IMR-90 (cell line): Measurements from ENCODE around the gene CCDC136. TPM values are rescaled to one million over a fixed set of nuclear protein-coding genes. Genes with fewer than 3 reads are reported as not detected.

Experiments
- ATAC-seq: fragments of 200-7000 bp; cut with Tn5 transposase; 2 replicates; pipeline ENCODE4 v1.9.1; 2020; ENCODE audit warnings: low read depth, mild to moderate bottlenecking, moderate library complexity
- BruUV-seq: library from RNA; stranded (reverse); fragments of 400-500 nt; replicated peaks from 2 replicates; lab custom pipeline; 2021; lab: Mats Ljungman, UMichigan
- CTCF ChIA-PET: fragments of 300-600 bp; formaldehyde crosslinking; extraction: SDS; loops from one replicate; lab custom pipeline; 2021; ENCODE audit warnings: antibody characterized with exemption; lab: Yijun Ruan, JAX
- POLR2A ChIA-PET: fragments of 300-600 bp; sonication (Branson Sonifier 250); formaldehyde crosslinking; loops from one replicate; lab custom pipeline; 2022; ENCODE audit warnings: antibody characterized with exemption; ENCODE audit not compliant: unreplicated experiment; lab: Charles Lee
- DNase-seq: peaks from one replicate; pipeline ENCODE4 v3.0.0; 2013
- H2AFZ ChIP-seq: replicated peaks from 2 replicates; pipeline ENCODE3; 2013; ENCODE audit warnings: low read length, mild to moderate bottlenecking; ENCODE audit not compliant: poor library complexity
- H2AK5ac ChIP-seq: 2 replicates; pipeline ENCODE4 v1.6.1; 2013; ENCODE audit warnings: low read depth, low read length, inconsistent platforms
- H2AK9ac ChIP-seq: replicated peaks from 2 replicates; pipeline ENCODE3; 2013; ENCODE audit warnings: mild to moderate bottlenecking, low read depth, low read length, moderate library complexity; ENCODE audit not compliant: poor library complexity
- H2BK120ac ChIP-seq: 2 replicates; pipeline ENCODE4 v1.6.1; 2013; ENCODE audit warnings: low read depth, low read length, inconsistent platforms
- H2BK15ac ChIP-seq: 3 replicates; pipeline ENCODE4 v1.6.1; 2013; ENCODE audit warnings: low read depth, low read length, inconsistent platforms
- H2BK20ac ChIP-seq: 2 replicates; pipeline ENCODE4 v1.6.1; 2013; ENCODE audit warnings: low read depth, mild to moderate bottlenecking, inconsistent platforms, low read length, moderate library complexity
- H2BK5ac ChIP-seq: 2 replicates; pipeline ENCODE4 v1.6.1; 2013; ENCODE audit warnings: mild to moderate bottlenecking, low read depth, low read length, inconsistent platforms; ENCODE audit not compliant: poor library complexity, severe bottlenecking
- H3K14ac ChIP-seq: replicated peaks from 2 replicates; pipeline ENCODE4 v1.6.1; 2013; ENCODE audit warnings: low read depth, low read length, inconsistent platforms
- H3K18ac ChIP-seq: 2 replicates; pipeline ENCODE4 v1.6.1; 2013; ENCODE audit warnings: low read depth, low read length, control low read depth
- H3K23ac ChIP-seq: 2 replicates; pipeline ENCODE4 v1.6.1; 2013; ENCODE audit warnings: low read depth, low read length, inconsistent platforms
- H3K27ac ChIP-seq: 2 replicates; pipeline ENCODE4 v1.5.1; 2013; ENCODE audit warnings: mild to moderate bottlenecking, control low read depth, low read length; ENCODE audit not compliant: insufficient read depth
- H3K27me3 ChIP-seq: 2 replicates; pipeline ENCODE4 v1.6.1; 2013; ENCODE audit warnings: low read length; ENCODE audit not compliant: control insufficient read depth, insufficient read depth
- H3K36me3 ChIP-seq: 2 replicates; pipeline ENCODE4 v1.6.1; 2013; ENCODE audit warnings: low read length, mixed read lengths; ENCODE audit not compliant: control insufficient read depth, insufficient read depth
- H3K4ac ChIP-seq: 2 replicates; pipeline ENCODE4 v1.6.1; 2013; ENCODE audit warnings: low read depth, low read length, inconsistent platforms
- H3K4me1 ChIP-seq: 2 replicates; pipeline ENCODE4 v1.6.1; 2013; ENCODE audit warnings: low read length, mixed read lengths; ENCODE audit not compliant: control insufficient read depth, insufficient read depth
- H3K4me2 ChIP-seq: 2 replicates; pipeline ENCODE4 v1.6.1; 2013; ENCODE audit warnings: low read depth, mild to moderate bottlenecking, control low read depth, low read length, moderate library complexity
- H3K4me3 ChIP-seq: 2 replicates; pipeline ENCODE4 v1.5.1; 2013; ENCODE audit warnings: low read depth, mild to moderate bottlenecking, control low read depth, low read length, moderate library complexity; ENCODE audit not compliant: insufficient read depth
- H3K56ac ChIP-seq: 2 replicates; pipeline ENCODE4 v1.6.1; 2013; ENCODE audit warnings: low read length, inconsistent platforms; ENCODE audit not compliant: insufficient read depth; ENCODE audit errors: extremely low read depth
- H3K79me1 ChIP-seq, 2 experiments: 2 replicates each; pipeline ENCODE4 v1.6.1; 2013; ENCODE audit warnings: low read length in 2 of 2, inconsistent platforms in 1 of 2, low read depth in 1 of 2
- H3K9ac ChIP-seq: 2 replicates; pipeline ENCODE4 v1.6.1; 2013; ENCODE audit warnings: low read depth, low read length, control low read depth
- H3K9me1 ChIP-seq: 2 replicates; pipeline ENCODE4 v1.6.1; 2013; ENCODE audit warnings: low read length, inconsistent platforms; ENCODE audit not compliant: insufficient read depth
- H3K9me3 ChIP-seq: 2 replicates; pipeline ENCODE4 v1.6.1; 2013; ENCODE audit warnings: low read length; ENCODE audit not compliant: control insufficient read depth, insufficient read depth
- H4K20me1 ChIP-seq: 2 replicates; pipeline ENCODE4 v1.6.1; 2013; ENCODE audit warnings: low read length, inconsistent platforms; ENCODE audit not compliant: insufficient read depth
- H4K5ac ChIP-seq: 2 replicates; pipeline ENCODE4 v1.6.1; 2013; ENCODE audit warnings: mild to moderate bottlenecking, low read depth, low read length, control low read depth
- H4K8ac ChIP-seq, 2 experiments: 2 replicates each; pipeline ENCODE4 v1.6.1; 2013; ENCODE audit warnings: low read depth in 2 of 2, low read length in 2 of 2, control low read depth in 1 of 2, inconsistent platforms in 1 of 2
- H4K91ac ChIP-seq: 2 replicates; pipeline ENCODE4 v1.6.1; 2013; ENCODE audit warnings: low read depth, low read length, inconsistent platforms; ENCODE audit not compliant: insufficient read depth
- BHLHE40 ChIP-seq: fragments of 150-350 bp; IDR thresholded peaks from 2 replicates; pipeline ENCODE4 v1.6.1; 2016; ENCODE audit warnings: mild to moderate bottlenecking, low read depth, low read length
- CEBPB ChIP-seq: IDR thresholded peaks from 2 replicates; pipeline ENCODE4 v1.6.1; 2012; ENCODE audit warnings: low read depth, low read length, improper control_type of control experiment
- CTCF ChIP-seq: conservative IDR thresholded peaks from 2 replicates; pipeline ENCODE4 v1.5.1; 2012; ENCODE audit warnings: mild to moderate bottlenecking, low read depth, low read length, improper control_type of control experiment
- ELK1 ChIP-seq: fragments of 150-350 bp; IDR thresholded peaks from 2 replicates; pipeline ENCODE4 v1.6.1; 2016; ENCODE audit warnings: low read depth, mild to moderate bottlenecking, low read length, moderate library complexity, borderline replicate concordance
- FOS ChIP-seq: fragments of 150-350 bp; IDR thresholded peaks from 2 replicates; pipeline ENCODE4 v1.6.1; 2016; ENCODE audit warnings: low read depth, low read length
- MAFK ChIP-seq: IDR thresholded peaks from 2 replicates; pipeline ENCODE4 v1.6.1; 2012; ENCODE audit warnings: low read depth, low read length, improper control_type of control experiment
- NFE2L2 ChIP-seq: fragments of 150-350 bp; IDR thresholded peaks from 2 replicates; pipeline ENCODE4 v1.6.1; 2016; ENCODE audit warnings: low read depth, mild to moderate bottlenecking, low read length
- POLR2A ChIP-seq: IDR thresholded peaks from 2 replicates; pipeline ENCODE4 v1.6.1; 2012; ENCODE audit warnings: mild to moderate bottlenecking, low read depth, low read length
- RAD21 ChIP-seq: IDR thresholded peaks from 2 replicates; pipeline ENCODE4 v1.6.1; 2012; ENCODE audit warnings: low read length, improper control_type of control experiment
- RCOR1 ChIP-seq: IDR thresholded peaks from 2 replicates; pipeline ENCODE4 v1.6.1; 2012; ENCODE audit warnings: mild to moderate bottlenecking, low read length, improper control_type of control experiment; ENCODE audit not compliant: insufficient replicate concordance
- RFX5 ChIP-seq: IDR thresholded peaks from 2 replicates; pipeline ENCODE4 v1.8.0; 2012; ENCODE audit warnings: low read depth, mild to moderate bottlenecking, low read length, moderate library complexity
- SMC3 ChIP-seq: fragments of 150-350 bp; IDR thresholded peaks from 2 replicates; pipeline ENCODE4 v1.6.1; 2016; ENCODE audit warnings: low read depth, mild to moderate bottlenecking, antibody characterized with exemption, low read length, moderate library complexity
- whole genome bisulfite sequencing, 2 experiments: methylation state at CpG; one replicate each; pipeline versions ENCODE4 v1.1.5 to v1.1.7; 2013; ENCODE audit warnings: missing lambda C conversion rate in 2 of 2; ENCODE audit not compliant: insufficient read length in 1 of 2; ENCODE audit errors: extremely low coverage in 2 of 2; 5-methylcytosine and 5-hydroxymethylcytosine counted together
- dilution Hi-C: fragments of 300-500 bp; cut with HindIII; formaldehyde crosslinking; loops from one replicate; pipeline ENCODE4 v1.14.3; 2018; ENCODE audit warnings: low sequenced_read_pairs; ENCODE audit not compliant: unreplicated experiment
- in situ Hi-C: fragments of 300-500 bp; cut with MboI; formaldehyde crosslinking; loops from 3 replicates; pipeline ENCODE4 v1.14.3; 2019; ENCODE audit warnings: low sequenced_read_pairs, inconsistent platforms, mixed read lengths
- intact Hi-C: fragments of 100-400 bp; cut with micrococcal nuclease; formaldehyde crosslinking; loops from 2 replicates; pipeline ENCODE4 v1.10.0; 2022
- polyA plus RNA-seq, 3 experiments: library from polyadenylated mRNA; depleted of rRNA; stranded (reverse); fragments of >200 nt; gene quantifications; 2 replicates each; pipeline ENCODE4 v1.2.3, GENCODE V29; 2012; ENCODE audit warnings: low replicate concordance in 1 of 3
- total RNA-seq: library from RNA; depleted of rRNA; stranded (reverse); fragments of >200 nt; gene quantifications from 2 replicates; pipeline ENCODE4 v1.2.3, GENCODE V29; 2012
- TF ChIP-seq, protein P1 (sequence below): fragments of 150-350 bp; IDR thresholded peaks from 2 replicates; pipeline ENCODE4 v1.6.1; 2017; ENCODE audit warnings: mild to moderate bottlenecking, antibody characterized with exemption, low read length, low read depth

Gene CCDC136
- total and polyA plus RNA-seq, 2 of the 4 experiments (the other 2 are of a cell fraction) = 7.7 to 18.0 TPM

GRCh38 chr7:128743112-128743772 is 48.5 kb upstream of the CCDC136 start (continued):
- TF ChIP-seq CTCF = no peak

DNA sequence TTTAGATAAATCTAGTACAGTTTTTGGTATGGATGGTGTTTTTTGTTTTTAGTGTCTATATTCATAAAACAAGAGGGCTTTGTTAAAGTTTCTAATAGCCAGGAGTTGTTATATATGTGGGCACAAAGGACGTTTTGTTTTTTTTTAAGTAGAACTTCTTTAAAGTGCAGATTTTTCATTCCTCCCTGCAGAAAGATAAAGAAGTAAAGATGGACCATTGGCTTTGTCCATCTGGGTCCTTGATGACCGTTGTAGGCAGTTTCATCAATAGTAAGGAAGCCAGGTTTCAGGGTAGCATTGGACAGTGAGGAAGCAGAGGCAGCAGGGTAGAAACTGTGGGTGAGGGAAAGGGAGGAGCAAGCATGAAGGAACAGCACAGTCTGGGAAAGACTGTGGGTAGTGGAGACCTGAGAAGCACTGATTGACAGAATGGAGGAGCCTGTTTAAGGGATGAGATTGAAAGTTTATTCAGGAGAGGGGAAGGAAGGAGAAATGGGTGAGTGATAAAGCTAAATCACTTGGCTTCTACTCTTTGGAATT is 47.3 kb upstream of the CCDC136 start:
- Histone ChIP-seq H2BK120ac (no peak overlapping the region), H4K5ac (no peak overlapping the region), H3K9me1 (peaks cover 22% of the 10 kb centered on the region), H3K27ac (no peak overlapping the region), H3K79me1 (peaks cover 0 to 29% of the 10 kb centered on the region in 2 experiments; a peak in 3 of 4 replicates), H3K56ac (no peak overlapping the region), H3K23ac (peak overlapping the region; percentile 49), H3K36me3 (peaks cover 22% of the 10 kb centered on the region), H3K9ac (no peak overlapping the region), H3K14ac (no peak overlapping the region; the same call in 1 of the 2 replicates), H4K20me1 (peaks cover 99% of the 10 kb centered on the region), H3K4ac (no peak overlapping the region), H2BK5ac (no peak overlapping the region), H2AFZ (no peak overlapping the region), H3K27me3 (no peaks in the 10 kb centered on the region), H2BK15ac (no peak overlapping the region), H2AK5ac (peak overlapping the region; percentile 35; the same call in 1 of the 2 replicates), H2AK9ac (no peak overlapping the region), H4K8ac (no peak overlapping the region), H3K4me2 (no peak overlapping the region), H3K4me1 (peaks cover 6% of the 10 kb centered on the region), H4K91ac (no peak overlapping the region), H3K9me3 (no peaks in the 10 kb centered on the region), H3K4me3 (no peak overlapping the region), H3K18ac (no peak overlapping the region), H2BK20ac (no peak overlapping the region)
- in situ Hi-C loops = no loop called here
- ChIA-PET CTCF (no interaction called here), POLR2A (no interaction called here)
- ATAC-seq (no peak), DNase-seq (no peak)
- intact Hi-C loops = loop anchor here (5.0 kb wide), 1 partner anchor 88 kb away; the partner anchor contains the start of gene FLNC
- dilution Hi-C loops = no loop called here
- 60% methylated on average over 1 of the region's 2 CpGs; no CpG with 5 or more reads in 1 of the 2 experiments for WGBS, 2 experiments
- no TSS peak for BruUV-seq
- no peak for TF ChIP-seq RCOR1
- TF ChIP-seq ELK1 = no peak
- TF ChIP-seq RAD21 = no peak
- no peak for TF ChIP-seq FOS
- TF ChIP-seq, protein P1, sequence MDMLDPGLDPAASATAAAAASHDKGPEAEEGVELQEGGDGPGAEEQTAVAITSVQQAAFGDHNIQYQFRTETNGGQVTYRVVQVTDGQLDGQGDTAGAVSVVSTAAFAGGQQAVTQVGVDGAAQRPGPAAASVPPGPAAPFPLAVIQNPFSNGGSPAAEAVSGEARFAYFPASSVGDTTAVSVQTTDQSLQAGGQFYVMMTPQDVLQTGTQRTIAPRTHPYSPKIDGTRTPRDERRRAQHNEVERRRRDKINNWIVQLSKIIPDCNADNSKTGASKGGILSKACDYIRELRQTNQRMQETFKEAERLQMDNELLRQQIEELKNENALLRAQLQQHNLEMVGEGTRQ = no peak
- TF ChIP-seq MAFK = no peak
- TF ChIP-seq NFE2L2 = no peak
- TF ChIP-seq BHLHE40 = no peak
- no peak for TF ChIP-seq RFX5
- no peak for TF ChIP-seq CEBPB
- no peak for TF ChIP-seq POLR2A
- TF ChIP-seq SMC3 = no peak
